SK-N-MC (cell line): ENCODE measurements around the gene GZMA.

Experiments used
- DNase-seq: peaks from one replicate; pipeline ENCODE4 v3.0.0-alpha.2; 2011; ENCODE audit warnings: low read depth, low spot score
- H3K27ac ChIP-seq: fragments of 200-600 bp; sonication (generic); 2 replicates; pipeline ENCODE4 v1.5.1; 2016; ENCODE audit warnings: mixed run types
- H3K36me3 ChIP-seq: fragments of 200-600 bp; sonication (generic); 2 replicates; pipeline ENCODE4 v1.6.1; 2017; ENCODE audit warnings: antibody characterized with exemption, low read length, mixed read lengths; ENCODE audit not compliant: insufficient read depth
- H3K4me3 ChIP-seq: fragments of 200-600 bp; sonication (generic); 2 replicates; pipeline ENCODE4 v1.5.1; 2016
- H3K9ac ChIP-seq: fragments of 200-600 bp; sonication (generic); 2 replicates; pipeline ENCODE4 v1.8.0; 2017; ENCODE audit warnings: mixed run types, mixed read lengths; ENCODE audit not compliant: insufficient read length
- H3K9me3 ChIP-seq: fragments of 200-600 bp; sonication (generic); 2 replicates; pipeline ENCODE4 v1.6.1; 2017; ENCODE audit warnings: low read depth, mild to moderate bottlenecking, antibody characterized with exemption, low read length, moderate library complexity, mixed read lengths
- EZH2 ChIP-seq: fragments of 200-600 bp; sonication (generic); IDR thresholded peaks from one replicate; pipeline ENCODE4 v1.6.1; 2017; ENCODE audit warnings: antibody characterized with exemption
- FOXP2 ChIP-seq: optimal IDR thresholded peaks from 2 replicates; pipeline ENCODE3; 2011; ENCODE audit warnings: mild to moderate bottlenecking, moderate library complexity; ENCODE audit not compliant: insufficient read depth; ENCODE audit errors: extremely low read length, control extremely low read depth
- POLR2AphosphoS5 ChIP-seq: IDR thresholded peaks from 2 replicates; pipeline ENCODE4 v1.6.1; 2012; ENCODE audit warnings: mild to moderate bottlenecking, low read depth, low read length, borderline replicate concordance

Gene GZMA

DNA sequence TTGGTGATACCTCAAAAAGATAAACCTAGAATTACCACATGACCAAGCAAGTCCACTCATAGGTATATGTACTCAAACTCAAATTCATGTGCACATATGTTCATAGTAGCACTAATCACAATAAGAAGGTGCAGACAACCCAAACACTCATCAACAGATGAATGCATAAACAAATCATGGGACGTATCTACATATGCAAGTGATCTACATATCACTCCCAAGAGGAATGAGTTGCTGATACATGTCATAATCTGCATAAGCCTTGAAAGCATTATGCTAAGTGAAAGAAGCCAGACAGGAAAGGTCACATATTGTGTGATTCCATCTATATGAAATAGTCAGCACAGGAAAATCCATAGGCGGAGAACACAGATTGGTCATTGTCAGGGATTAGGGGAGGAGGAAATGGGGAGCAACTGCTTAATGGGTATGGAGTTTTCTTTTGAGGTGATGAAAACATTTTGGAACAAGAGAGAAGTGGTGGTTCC is 46.9 kb downstream of the GZMA start:
- no peak for TF ChIP-seq FOXP2
- TF ChIP-seq POLR2AphosphoS5, result no peak
- no peak for TF ChIP-seq EZH2
- no peak overlapping the region for H3K27ac ChIP-seq
- no peak for DNase-seq
- no peaks in the 10 kb centered on the region for H3K36me3 ChIP-seq
- no peaks in the 10 kb centered on the region for H3K9me3 ChIP-seq
- H3K4me3 ChIP-seq, result no peak overlapping the region
- no peak overlapping the region for H3K9ac ChIP-seq

GRCh38 chr5:55151923-55152842 is 49.7 kb downstream of the GZMA start:
- no peak for DNase-seq
- TF ChIP-seq POLR2AphosphoS5 (no peak), EZH2 (no peak), FOXP2 (no peak)
- no peaks in the 10 kb centered on the region for H3K9me3 ChIP-seq
- H3K36me3 ChIP-seq, result no peaks in the 10 kb centered on the region
- H3K4me3 ChIP-seq, result no peak overlapping the region
- no peak overlapping the region for H3K9ac ChIP-seq
- H3K27ac ChIP-seq, result no peak overlapping the region

DNA sequence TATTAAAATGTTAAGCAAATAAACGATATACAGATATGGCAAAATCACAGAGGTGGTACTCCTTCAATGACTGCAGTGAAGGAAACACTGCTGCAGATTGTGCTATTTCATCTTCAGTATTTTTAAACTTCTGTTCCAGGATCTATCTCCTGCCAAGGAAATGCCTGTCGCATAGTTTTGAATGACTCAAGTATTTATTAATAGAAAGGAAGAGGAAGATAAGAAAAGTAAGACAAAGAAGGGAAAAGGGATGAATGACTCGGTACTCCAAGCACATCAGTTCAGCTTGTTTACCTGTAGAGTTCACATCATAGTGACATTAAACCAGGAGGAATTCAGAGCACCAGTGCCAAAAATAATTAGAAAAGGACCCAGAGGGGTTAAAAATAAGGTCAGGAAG is 52.4 kb downstream of the GZMA start:
- Histone ChIP-seq H3K4me3 (no peak overlapping the region), H3K27ac (no peak overlapping the region), H3K9me3 (no peaks in the 10 kb centered on the region), H3K9ac (no peak overlapping the region), H3K36me3 (no peaks in the 10 kb centered on the region)
- no peak for TF ChIP-seq POLR2AphosphoS5
- no peak for TF ChIP-seq EZH2
- no peak for TF ChIP-seq FOXP2
- DNase-seq, result no peak
